Measurements from ENCODE around the gene DAZAP1.

DNA sequence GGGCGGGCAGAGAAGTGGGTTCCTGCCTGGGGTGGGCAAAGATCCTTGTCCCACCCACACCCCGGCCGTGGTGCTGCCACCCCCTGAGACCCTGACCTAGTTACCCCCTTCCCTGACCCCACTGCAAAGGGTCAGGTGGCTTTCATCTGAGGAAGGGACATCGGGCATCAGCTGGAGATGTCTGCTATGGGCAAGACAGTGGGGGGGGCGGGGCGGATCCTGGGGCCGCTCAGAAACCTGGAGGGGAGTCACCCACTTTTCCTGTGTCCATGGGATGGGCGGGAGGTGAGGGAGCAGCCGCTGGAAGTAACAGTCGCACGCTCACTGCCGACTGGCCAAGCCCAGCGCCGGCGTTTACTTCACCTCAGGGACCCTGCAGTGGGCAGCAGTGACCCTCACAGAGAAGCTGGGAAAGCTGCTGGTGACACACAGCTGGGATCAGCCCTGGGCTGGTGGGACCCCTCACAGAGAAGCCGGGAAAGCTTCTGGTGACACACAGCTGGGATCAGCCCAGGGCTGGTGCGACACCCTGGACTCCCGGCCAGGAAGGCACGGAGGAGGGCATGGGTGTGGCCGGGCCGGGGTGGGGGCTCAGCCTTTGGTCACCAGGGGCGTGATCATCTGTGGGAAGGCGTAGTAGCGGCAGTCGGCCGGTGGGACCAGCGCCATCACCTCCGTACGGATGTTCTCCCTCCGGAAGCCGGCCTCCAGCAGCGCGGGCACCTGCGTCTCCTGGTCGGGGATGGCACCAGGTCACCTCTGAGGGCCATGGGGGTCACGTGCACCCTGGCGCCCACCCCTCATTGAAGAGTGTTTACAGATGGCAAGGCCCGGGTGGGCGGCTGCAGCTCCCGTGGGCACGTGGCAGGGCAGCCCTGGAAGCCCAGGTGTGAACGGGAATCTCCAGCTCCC, 10.4 kb upstream of the DAZAP1 start:
- TF ChIP-seq, protein P1, sequence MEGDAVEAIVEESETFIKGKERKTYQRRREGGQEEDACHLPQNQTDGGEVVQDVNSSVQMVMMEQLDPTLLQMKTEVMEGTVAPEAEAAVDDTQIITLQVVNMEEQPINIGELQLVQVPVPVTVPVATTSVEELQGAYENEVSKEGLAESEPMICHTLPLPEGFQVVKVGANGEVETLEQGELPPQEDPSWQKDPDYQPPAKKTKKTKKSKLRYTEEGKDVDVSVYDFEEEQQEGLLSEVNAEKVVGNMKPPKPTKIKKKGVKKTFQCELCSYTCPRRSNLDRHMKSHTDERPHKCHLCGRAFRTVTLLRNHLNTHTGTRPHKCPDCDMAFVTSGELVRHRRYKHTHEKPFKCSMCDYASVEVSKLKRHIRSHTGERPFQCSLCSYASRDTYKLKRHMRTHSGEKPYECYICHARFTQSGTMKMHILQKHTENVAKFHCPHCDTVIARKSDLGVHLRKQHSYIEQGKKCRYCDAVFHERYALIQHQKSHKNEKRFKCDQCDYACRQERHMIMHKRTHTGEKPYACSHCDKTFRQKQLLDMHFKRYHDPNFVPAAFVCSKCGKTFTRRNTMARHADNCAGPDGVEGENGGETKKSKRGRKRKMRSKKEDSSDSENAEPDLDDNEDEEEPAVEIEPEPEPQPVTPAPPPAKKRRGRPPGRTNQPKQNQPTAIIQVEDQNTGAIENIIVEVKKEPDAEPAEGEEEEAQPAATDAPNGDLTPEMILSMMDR (IDR thresholded peaks at IDR 0.05) = no peak
- no peak for TF ChIP-seq POLR2A (IDR thresholded peaks at IDR 0.05)
- no peak for TF ChIP-seq POLR2AphosphoS5 (IDR thresholded peaks at IDR 0.05)
- no peak for TF ChIP-seq EP300 (IDR thresholded peaks at IDR 0.05)
